ENCODE measurements around the gene SCAMP1. TPM values are rescaled to one million over a fixed set of nuclear protein-coding genes. Genes with fewer than 3 reads are reported as not detected.

The SCAMP1 gene
- total and polyA plus RNA-seq, 10 donors = 3.7 to 28.2 (median 21.7) TPM

- H3K4me3 ChIP-seq = no peak overlapping the region
- no peaks in the 10 kb centered on the region for H3K27me3 ChIP-seq (replicated peaks in 1 of 7)
- no peak for TF ChIP-seq POLR2A (IDR thresholded peaks at IDR 0.05)
- TF ChIP-seq CTCF (IDR thresholded peaks at IDR 0.05 in 8 of 11, conservative IDR thresholded peaks at IDR 0.05 in 3 of 11) = peak in 9 of 11 experiments; percentile 10 to 55 (median 39)
- WGBS, 5 donors = 41 to 53% (median 48%) methylated on average over 2 of the region's 2 CpGs
- no peak overlapping the region for H3K27ac ChIP-seq
- no peaks in the 10 kb centered on the region for H3K4me1 ChIP-seq
- no peak for DNase-seq
- no peaks in the 10 kb centered on the region for H3K9me3 ChIP-seq
- intact Hi-C loops (cut with DNase I; ENCODE audit: low total_unique reads) = no loop called here
- no peaks in the 10 kb centered on the region for H3K36me3 ChIP-seq
These were observed 40.0 kb upstream of the SCAMP1 start for GRCh38 chr5:78320401-78320800.

- no peak overlapping the region for H3K4me3 ChIP-seq
- no peak overlapping the region for H3K27ac ChIP-seq
- no peak for DNase-seq
- intact Hi-C loops (cut with DNase I; ENCODE audit: low total_unique reads) = no loop called here
- no peaks in the 10 kb centered on the region for H3K9me3 ChIP-seq
- no peaks in the 10 kb centered on the region for H3K36me3 ChIP-seq
- no peaks in the 10 kb centered on the region for H3K27me3 ChIP-seq (replicated peaks in 1 of 7)
- no peaks in the 10 kb centered on the region for H3K4me1 ChIP-seq
- TF ChIP-seq POLR2A (IDR thresholded peaks at IDR 0.05) (no peak), CTCF (IDR thresholded peaks at IDR 0.05 in 8 of 11, conservative IDR thresholded peaks at IDR 0.05 in 3 of 11) (no peak), POLR2AphosphoS5 (IDR thresholded peaks at IDR 0.05) (no peak)
These were observed 37.2 kb upstream of the SCAMP1 start for GRCh38 chr5:78323241-78323640.

GRCh38 chr5:78326930-78327329, 33.5 kb upstream of the SCAMP1 start:
- intact Hi-C loops (cut with DNase I; ENCODE audit: low total_unique reads) = no loop called here
- no peak for DNase-seq
- Histone ChIP-seq H3K9me3 (no peaks in the 10 kb centered on the region), H3K4me1 (no peaks in the 10 kb centered on the region), H3K27ac (no peak overlapping the region), H3K4me3 (no peak overlapping the region), H3K36me3 (no peaks in the 10 kb centered on the region), H3K27me3 (replicated peaks in 1 of 7) (peaks cover 0 to 4% (median 0%) of the 10 kb centered on the region in 7 donors)
- TF ChIP-seq CTCF (IDR thresholded peaks at IDR 0.05 in 8 of 11, conservative IDR thresholded peaks at IDR 0.05 in 3 of 11) = no peak
- TF ChIP-seq POLR2AphosphoS5 (IDR thresholded peaks at IDR 0.05) = no peak
- TF ChIP-seq POLR2A (IDR thresholded peaks at IDR 0.05) = no peak
- 87 to 97% (median 93%) methylated on average over 3 of the region's 3 CpGs for WGBS, 5 donors

- Histone ChIP-seq H3K4me1 (no peaks in the 10 kb centered on the region), H3K4me3 (no peak overlapping the region), H3K27me3 (replicated peaks in 1 of 7) (peaks cover 0 to 4% (median 0%) of the 10 kb centered on the region in 7 donors), H3K36me3 (no peaks in the 10 kb centered on the region), H3K27ac (no peak overlapping the region), H3K9me3 (no peaks in the 10 kb centered on the region)
- intact Hi-C loops (cut with DNase I; ENCODE audit: low total_unique reads) = no loop called here
- no peak for TF ChIP-seq CTCF (IDR thresholded peaks at IDR 0.05 in 8 of 11, conservative IDR thresholded peaks at IDR 0.05 in 3 of 11)
- TF ChIP-seq POLR2AphosphoS5 (IDR thresholded peaks at IDR 0.05) = no peak
- TF ChIP-seq POLR2A (IDR thresholded peaks at IDR 0.05) = no peak
- 82 to 91% (median 89%) methylated on average over 6 of the region's 6 CpGs for whole genome bisulfite sequencing, 5 donors
- DNase-seq = no peak
These were observed 32.5 kb upstream of the SCAMP1 start for GRCh38 chr5:78327761-78328510.

All from spleen (tissue), 11 donors.